ENCODE measurements around the gene ALKAL2. TPM values are rescaled to one million over a fixed set of nuclear protein-coding genes. Genes with fewer than 3 reads are reported as not detected.

Gene ALKAL2
- total and polyA plus RNA-seq, 8 donors = 3.1 to 20.5 (median 8.8) TPM

- peaks cover 0 to 27% of the 10 kb centered on the region in 2 donors for H3K36me3 ChIP-seq
- ATAC-seq = no peak
- no peaks in the 10 kb centered on the region for H3K4me1 ChIP-seq
- H3K27ac ChIP-seq = no peak overlapping the region
- no peaks in the 10 kb centered on the region for H3K27me3 ChIP-seq
- no peak overlapping the region for H3K4me3 ChIP-seq
- no peaks in the 10 kb centered on the region for H3K9me3 ChIP-seq
- intact Hi-C loops (cut with DNase I) = no loop called here
- DNase-seq = no peak
- TF ChIP-seq CTCF (IDR thresholded peaks at IDR 0.05) = no peak
Observed at GRCh38 chr2:237878-238277, 50.0 kb downstream of the ALKAL2 start.

- Histone ChIP-seq H3K9me3 (no peaks in the 10 kb centered on the region), H3K27ac (no peak overlapping the region), H3K4me1 (no peaks in the 10 kb centered on the region), H3K4me3 (no peak overlapping the region), H3K36me3 (peaks cover 0 to 22% of the 10 kb centered on the region in 2 donors), H3K27me3 (no peaks in the 10 kb centered on the region)
- ATAC-seq = no peak
- no peak for TF ChIP-seq CTCF (IDR thresholded peaks at IDR 0.05)
- intact Hi-C loops (cut with DNase I) = no loop called here
- DNase-seq = no peak
Observed at GRCh38 chr2:236993-237539, 50.8 kb downstream of the ALKAL2 start.

GRCh38 chr2:234421-234820, 53.5 kb downstream of the ALKAL2 start:
- H3K27ac ChIP-seq = no peak overlapping the region
- no peak for ATAC-seq
- peaks cover 0 to 26% of the 10 kb centered on the region in 2 donors for H3K36me3 ChIP-seq
- H3K9me3 ChIP-seq = no peaks in the 10 kb centered on the region
- TF ChIP-seq CTCF (IDR thresholded peaks at IDR 0.05) = no peak
- intact Hi-C loops (cut with DNase I) = no loop called here
- H3K27me3 ChIP-seq = no peaks in the 10 kb centered on the region
- no peaks in the 10 kb centered on the region for H3K4me1 ChIP-seq
- H3K4me3 ChIP-seq = no peak overlapping the region
- DNase-seq = no peak

- Histone ChIP-seq H3K9me3 (no peaks in the 10 kb centered on the region), H3K27ac (no peak overlapping the region), H3K27me3 (no peaks in the 10 kb centered on the region), H3K4me1 (no peaks in the 10 kb centered on the region), H3K4me3 (no peak overlapping the region), H3K36me3 (peaks cover 0 to 27% of the 10 kb centered on the region in 2 donors)
- ATAC-seq (no peak), DNase-seq (no peak)
- intact Hi-C loops (cut with DNase I) = no loop called here
- no peak for TF ChIP-seq CTCF (IDR thresholded peaks at IDR 0.05)
Observed at GRCh38 chr2:233030-233429, 54.9 kb downstream of the ALKAL2 start.

GRCh38 chr2:231521-232185, 56.2 kb downstream of the ALKAL2 start:
- ATAC-seq (no peak), DNase-seq (no peak)
- Histone ChIP-seq H3K4me1 (no peaks in the 10 kb centered on the region), H3K27ac (no peak overlapping the region), H3K27me3 (no peaks in the 10 kb centered on the region), H3K9me3 (no peaks in the 10 kb centered on the region), H3K4me3 (no peak overlapping the region), H3K36me3 (peaks cover 0 to 32% of the 10 kb centered on the region in 2 donors)
- intact Hi-C loops (cut with DNase I) = no loop called here
- no peak for TF ChIP-seq CTCF (IDR thresholded peaks at IDR 0.05)

Other genes starting within 250 kb of the ALKAL2 start
- gene FAM110C, start 241.6 kb downstream of the ALKAL2 start, total RNA-seq = 1 to 10 TPM; 2.8 to 5.5 TPM
- 1 to 10 TPM; 4.1 to 7.9 (median 5.9) TPM for gene FAM110C, start 241.6 kb downstream of the ALKAL2 start, polyA plus RNA-seq (ENCODE audit: insufficient read length in 6 of 6)
- gene SH3YL1, start 24.1 kb downstream of the ALKAL2 start, total RNA-seq = 10 to 100 TPM; 49.1 to 96.1 TPM
- 100 to 1,000 TPM; 104 to 157 (median 117) TPM for gene SH3YL1, start 24.1 kb downstream of the ALKAL2 start, polyA plus RNA-seq (ENCODE audit: insufficient read length in 6 of 6)
- 10 to 100 TPM; 76.5 to 80.6 TPM for gene ACP1, start 23.1 kb downstream of the ALKAL2 start, total RNA-seq
- 100 to 1,000 TPM; 136 to 162 (median 148) TPM for gene ACP1, start 23.1 kb downstream of the ALKAL2 start, polyA plus RNA-seq (ENCODE audit: insufficient read length in 6 of 6)